Fibroblast of skin of right quadriceps (primary cell): Measurements from ENCODE around the gene TMTC2.
"Not testable (repeated sequence)": the region's sequence is repeated elsewhere in the genome, so short reads cannot be mapped to it uniquely, and the experiment has no call there.

Experiments used
- DNase-seq: peaks from one replicate; pipeline ENCODE4 v3.0.0-alpha.2; 2013

The TMTC2 gene

GRCh38 chr12:82730953-82731459 lies 44.3 kb downstream of the TMTC2 start:
- peak; percentile 53 for DNase-seq

DNA sequence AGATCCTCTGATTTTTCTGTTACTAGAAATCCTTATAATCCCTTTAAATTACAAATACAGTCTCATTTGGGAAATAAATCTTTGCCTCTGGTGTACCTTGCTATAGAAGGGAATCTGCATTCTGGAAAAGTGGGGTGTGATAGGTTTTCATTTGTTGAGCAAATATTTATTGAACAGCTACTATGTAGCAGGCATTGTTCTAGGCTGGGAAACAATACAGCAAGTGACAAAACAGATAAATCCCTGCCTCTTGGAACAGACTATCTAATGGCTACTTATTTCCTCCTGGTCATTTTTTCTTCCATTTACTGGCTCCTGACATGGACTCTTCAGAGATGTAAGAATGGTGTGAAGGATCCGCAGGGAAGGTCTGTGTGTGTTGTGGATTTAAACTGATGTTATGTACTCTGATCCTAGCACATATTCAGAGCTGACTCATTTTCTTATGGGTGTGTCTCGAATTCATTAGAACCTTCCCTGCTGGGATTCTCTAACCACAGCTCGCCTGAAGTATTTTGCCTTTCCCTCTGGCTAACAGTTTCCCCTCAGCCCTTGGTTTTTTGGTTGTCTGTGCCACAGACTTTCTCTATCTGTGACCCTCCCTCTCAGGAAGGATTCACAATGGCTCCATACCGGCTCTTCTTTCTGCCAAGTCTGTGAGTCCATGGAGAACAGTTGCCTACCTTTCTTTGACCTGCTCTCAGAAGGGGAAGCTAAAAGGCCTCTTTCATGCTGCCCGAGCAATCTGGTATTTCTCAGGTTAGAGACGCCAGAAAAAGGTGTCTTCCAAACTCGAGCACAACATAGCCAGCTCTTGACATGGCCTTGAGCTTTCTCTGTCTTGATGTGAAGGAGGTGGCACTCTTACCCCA lies 53.7 kb downstream of the TMTC2 start:
- DNase-seq: peak; percentile 76

- DNase-seq: no peak
Observed at GRCh38 chr12:82745063-82745674, 58.5 kb downstream of the TMTC2 start.

DNA sequence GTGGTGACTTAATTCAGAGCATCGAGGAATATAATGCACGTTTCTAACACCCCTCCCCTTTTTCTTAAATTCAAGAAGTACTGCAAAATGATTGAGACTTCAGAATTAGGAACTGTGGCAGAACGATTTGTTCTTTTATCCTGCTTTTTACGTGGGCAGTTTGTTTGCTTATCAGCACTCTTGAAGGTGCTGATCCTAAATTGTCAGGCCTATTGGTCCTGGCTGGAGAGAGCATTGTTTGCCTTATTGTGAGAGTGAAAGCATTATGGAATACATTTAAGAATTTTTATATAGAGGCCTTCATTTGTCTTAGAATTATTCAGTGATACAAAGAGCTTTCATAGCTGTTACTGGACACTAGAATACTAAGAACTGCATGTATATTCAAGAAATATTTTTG lies 59.1 kb downstream of the TMTC2 start:
- DNase-seq: no peak

DNA sequence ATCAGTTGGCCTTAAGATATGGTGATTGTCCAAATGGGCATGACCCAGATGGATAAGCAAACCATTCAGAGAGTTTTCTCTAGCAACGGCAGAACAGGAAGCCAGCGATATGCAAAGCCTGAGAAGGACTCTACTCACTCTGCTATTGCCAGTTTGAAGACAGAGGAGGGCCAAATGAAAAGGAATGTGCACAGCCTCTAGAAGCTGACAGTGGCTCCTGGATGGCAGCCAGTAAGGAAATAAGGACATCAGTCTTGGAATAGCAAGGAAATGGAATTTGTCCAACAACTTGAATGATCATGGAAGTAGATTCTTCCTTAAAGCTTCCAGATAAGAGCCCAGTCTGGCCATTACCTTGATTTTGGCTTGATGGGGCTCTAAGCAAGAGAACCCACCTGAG lies 60.0 kb downstream of the TMTC2 start:
- DNase-seq: peak; percentile 10

GRCh38 chr12:82749015-82749414 lies 62.3 kb downstream of the TMTC2 start:
- DNase-seq: no peak

- no peak for DNase-seq
Observed at GRCh38 chr12:82754856-82755255, 68.2 kb downstream of the TMTC2 start.

- no peak for DNase-seq
Observed at GRCh38 chr12:82756303-82756702, 69.6 kb downstream of the TMTC2 start.

DNA sequence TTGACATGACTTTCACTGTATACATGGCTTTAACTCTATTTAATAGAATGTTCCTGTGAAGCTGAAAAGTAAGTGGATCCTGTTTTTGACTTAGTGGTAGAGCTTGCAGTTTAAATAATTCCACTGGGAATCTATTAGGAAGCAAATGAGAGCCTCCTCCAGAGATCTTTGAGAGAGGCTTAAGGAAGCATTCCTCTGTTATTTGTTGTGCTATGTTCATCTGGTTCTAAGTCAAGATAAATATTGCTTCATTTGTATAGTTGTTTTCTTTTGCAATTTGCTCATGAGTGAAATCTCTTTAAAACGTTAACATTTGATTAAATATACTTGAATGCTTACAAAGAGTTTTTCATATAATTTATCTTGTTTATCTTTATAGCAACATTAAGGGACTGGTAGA lies 70.4 kb downstream of the TMTC2 start:
- DNase-seq: no peak

DNA sequence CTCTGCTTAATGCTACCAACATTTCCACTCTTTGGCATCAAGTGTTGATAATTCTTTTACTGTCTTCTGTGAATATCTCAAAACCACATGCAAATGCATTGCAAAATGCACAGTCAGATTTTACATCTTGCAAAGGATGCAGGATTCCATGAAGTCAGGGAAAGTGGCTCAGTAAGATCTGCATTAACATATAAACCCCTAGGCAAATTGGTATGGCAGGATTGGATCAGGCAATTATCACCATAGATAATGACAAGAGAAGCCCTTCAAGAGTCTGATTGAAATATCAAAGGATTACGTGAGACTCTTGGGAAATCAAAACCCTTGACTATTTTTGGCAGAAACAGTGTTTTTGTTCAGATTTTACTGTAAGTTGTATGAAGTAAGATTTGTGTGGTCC lies 71.0 kb downstream of the TMTC2 start:
- no peak for DNase-seq

DNA sequence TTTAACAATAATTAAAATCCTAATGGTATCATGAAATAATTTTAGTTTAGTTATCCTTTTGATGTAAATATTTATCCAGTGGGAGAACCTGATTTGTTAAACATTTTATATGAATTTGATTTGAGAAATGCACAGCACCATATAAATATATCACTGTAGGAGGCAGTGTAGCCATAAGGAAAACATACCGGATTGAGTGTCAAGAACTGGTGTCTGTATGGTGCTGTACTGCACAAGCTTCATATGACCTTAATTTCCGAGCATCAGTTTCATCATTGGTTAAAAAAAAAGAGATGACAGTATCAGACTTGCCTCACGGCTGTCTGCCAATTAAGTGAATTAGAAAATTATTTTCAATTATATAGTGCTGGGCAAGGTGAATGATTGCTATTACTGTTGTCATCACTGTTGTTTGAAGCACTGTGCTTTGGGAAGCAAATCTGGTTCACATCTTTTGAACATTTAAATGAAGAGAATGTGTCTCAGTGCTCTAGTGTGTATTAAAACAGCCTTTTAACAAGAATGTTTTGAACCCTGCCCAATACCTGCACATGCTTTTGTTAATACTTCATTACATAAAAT lies 72.1 kb downstream of the TMTC2 start:
- DNase-seq: peak; percentile 11

- no peak for DNase-seq
Observed at GRCh38 chr12:82760423-82760822, 73.7 kb downstream of the TMTC2 start.

GRCh38 chr12:82765206-82765605 lies 78.5 kb downstream of the TMTC2 start:
- not testable (repeated sequence) for DNase-seq

GRCh38 chr12:82765971-82766705 lies 79.4 kb downstream of the TMTC2 start:
- no peak for DNase-seq

GRCh38 chr12:82774666-82775065 lies 88.0 kb downstream of the TMTC2 start:
- no peak for DNase-seq

DNA sequence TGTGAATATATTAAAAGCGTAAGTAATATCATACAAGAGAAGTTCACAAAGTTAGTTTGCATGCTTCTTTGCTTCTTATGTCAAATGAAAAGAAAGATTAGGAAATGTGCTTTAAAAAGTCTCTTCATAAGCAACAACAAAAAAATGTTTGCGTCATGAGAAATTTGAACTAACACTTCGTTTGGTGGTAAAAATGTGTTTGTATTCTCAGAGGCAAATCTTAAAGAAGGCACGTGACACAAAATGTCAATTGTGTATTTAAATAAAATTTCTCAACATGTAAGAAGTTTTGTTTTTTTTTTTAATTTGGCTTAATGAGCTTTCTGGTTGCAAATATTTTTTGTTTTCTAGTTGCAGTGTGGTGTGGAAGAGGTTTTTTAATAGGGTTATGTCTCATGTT lies 93.8 kb downstream of the TMTC2 start:
- no peak for DNase-seq

- DNase-seq: no peak
Observed at GRCh38 chr12:82781309-82781997, 94.7 kb downstream of the TMTC2 start.

- no peak for DNase-seq
Observed at GRCh38 chr12:82783435-82783834, 96.7 kb downstream of the TMTC2 start.

DNA sequence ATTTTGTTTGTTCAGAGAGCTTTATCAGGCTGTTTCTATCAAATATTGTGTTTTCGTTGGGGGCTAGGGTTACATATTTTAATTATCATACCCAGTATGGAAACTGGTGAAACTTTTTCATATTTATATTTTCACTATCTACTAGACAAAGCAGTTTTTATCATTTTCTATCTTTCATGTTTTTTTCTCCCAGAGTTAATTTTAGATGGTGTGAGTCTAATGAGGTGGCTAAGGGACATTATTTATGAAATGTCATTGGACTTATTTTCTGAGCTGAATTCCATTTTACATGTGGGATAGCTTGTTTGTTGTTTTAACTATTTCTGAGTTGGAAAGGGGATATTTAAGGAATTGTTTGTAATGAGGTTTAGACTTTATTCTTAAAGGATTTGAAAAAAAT lies 100.3 kb downstream of the TMTC2 start:
- no peak for DNase-seq

DNA sequence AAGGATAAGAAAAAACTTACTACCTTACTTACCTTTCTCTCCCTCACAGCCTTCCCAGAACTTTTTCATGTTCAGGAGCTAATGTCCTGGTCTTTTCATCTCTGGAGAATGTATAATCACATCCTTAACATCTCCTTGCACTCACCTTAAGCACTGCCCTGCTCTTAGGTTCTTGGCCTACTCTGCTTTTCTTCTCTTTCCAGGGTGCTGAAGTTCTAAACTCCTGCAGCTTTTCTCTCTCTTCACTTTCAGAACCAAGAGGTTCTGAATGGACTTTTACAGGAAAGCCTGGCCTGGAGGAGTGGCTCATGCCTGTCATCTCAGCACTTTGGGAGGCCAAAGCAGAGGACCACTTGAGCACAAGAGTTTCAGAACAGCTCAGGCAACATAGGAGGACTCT lies 101.9 kb downstream of the TMTC2 start:
- DNase-seq: no peak

GRCh38 chr12:82789674-82790073 lies 103.0 kb downstream of the TMTC2 start:
- DNase-seq: no peak

- no peak for DNase-seq
Observed at GRCh38 chr12:82793751-82794281, 107.1 kb downstream of the TMTC2 start.
